Measurements from ENCODE around the gene FIBIN.

DNA sequence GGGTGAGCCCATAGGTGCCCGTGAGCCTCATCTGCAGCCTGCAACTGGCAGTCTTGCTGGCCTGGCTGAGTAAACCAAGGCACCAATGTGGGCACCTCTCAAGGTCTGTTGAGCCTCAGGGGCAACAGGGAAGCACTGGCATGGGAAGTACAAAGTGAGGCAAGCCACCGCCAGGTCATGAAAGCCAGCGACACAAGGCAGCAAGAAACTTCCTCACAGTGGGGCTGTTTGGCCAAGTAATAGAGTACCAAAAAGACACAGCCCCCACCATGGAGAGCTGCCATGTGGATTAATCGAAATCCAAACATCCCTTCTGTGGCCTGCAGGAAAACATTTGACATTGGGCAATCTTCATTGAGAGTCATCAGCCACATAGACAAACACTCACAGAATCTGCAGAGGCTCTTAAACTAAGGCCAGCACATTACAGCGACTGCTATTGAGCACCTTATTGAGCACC, 43.6 kb upstream of the FIBIN start:
- TF ChIP-seq, protein P1, sequence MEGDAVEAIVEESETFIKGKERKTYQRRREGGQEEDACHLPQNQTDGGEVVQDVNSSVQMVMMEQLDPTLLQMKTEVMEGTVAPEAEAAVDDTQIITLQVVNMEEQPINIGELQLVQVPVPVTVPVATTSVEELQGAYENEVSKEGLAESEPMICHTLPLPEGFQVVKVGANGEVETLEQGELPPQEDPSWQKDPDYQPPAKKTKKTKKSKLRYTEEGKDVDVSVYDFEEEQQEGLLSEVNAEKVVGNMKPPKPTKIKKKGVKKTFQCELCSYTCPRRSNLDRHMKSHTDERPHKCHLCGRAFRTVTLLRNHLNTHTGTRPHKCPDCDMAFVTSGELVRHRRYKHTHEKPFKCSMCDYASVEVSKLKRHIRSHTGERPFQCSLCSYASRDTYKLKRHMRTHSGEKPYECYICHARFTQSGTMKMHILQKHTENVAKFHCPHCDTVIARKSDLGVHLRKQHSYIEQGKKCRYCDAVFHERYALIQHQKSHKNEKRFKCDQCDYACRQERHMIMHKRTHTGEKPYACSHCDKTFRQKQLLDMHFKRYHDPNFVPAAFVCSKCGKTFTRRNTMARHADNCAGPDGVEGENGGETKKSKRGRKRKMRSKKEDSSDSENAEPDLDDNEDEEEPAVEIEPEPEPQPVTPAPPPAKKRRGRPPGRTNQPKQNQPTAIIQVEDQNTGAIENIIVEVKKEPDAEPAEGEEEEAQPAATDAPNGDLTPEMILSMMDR (conservative IDR thresholded peaks at IDR 0.05; ENCODE audit: low read depth in 2 of 2) = no peak
- TF ChIP-seq, protein P2, sequence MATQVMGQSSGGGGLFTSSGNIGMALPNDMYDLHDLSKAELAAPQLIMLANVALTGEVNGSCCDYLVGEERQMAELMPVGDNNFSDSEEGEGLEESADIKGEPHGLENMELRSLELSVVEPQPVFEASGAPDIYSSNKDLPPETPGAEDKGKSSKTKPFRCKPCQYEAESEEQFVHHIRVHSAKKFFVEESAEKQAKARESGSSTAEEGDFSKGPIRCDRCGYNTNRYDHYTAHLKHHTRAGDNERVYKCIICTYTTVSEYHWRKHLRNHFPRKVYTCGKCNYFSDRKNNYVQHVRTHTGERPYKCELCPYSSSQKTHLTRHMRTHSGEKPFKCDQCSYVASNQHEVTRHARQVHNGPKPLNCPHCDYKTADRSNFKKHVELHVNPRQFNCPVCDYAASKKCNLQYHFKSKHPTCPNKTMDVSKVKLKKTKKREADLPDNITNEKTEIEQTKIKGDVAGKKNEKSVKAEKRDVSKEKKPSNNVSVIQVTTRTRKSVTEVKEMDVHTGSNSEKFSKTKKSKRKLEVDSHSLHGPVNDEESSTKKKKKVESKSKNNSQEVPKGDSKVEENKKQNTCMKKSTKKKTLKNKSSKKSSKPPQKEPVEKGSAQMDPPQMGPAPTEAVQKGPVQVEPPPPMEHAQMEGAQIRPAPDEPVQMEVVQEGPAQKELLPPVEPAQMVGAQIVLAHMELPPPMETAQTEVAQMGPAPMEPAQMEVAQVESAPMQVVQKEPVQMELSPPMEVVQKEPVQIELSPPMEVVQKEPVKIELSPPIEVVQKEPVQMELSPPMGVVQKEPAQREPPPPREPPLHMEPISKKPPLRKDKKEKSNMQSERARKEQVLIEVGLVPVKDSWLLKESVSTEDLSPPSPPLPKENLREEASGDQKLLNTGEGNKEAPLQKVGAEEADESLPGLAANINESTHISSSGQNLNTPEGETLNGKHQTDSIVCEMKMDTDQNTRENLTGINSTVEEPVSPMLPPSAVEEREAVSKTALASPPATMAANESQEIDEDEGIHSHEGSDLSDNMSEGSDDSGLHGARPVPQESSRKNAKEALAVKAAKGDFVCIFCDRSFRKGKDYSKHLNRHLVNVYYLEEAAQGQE (IDR thresholded peaks at IDR 0.05; ENCODE audit: unreplicated experiment) = no peak
- TF ChIP-seq EZH2 (IDR thresholded peaks at IDR 0.05; ENCODE audit: low read depth, unreplicated experiment) (no peak), POLR2AphosphoS5 (IDR thresholded peaks at IDR 0.05; ENCODE audit: low read depth) (no peak), STAT1 (IDR thresholded peaks at IDR 0.05; ENCODE audit: unreplicated experiment) (no peak), EZH2phosphoT487 (IDR thresholded peaks at IDR 0.05; ENCODE audit: unreplicated experiment) (no peak), NANOG (IDR thresholded peaks at IDR 0.05; ENCODE audit: borderline replicate concordance) (no peak), CREB1 (CRISPR knock-in tag; IDR thresholded peaks at IDR 0.05; ENCODE audit: low read depth) (no peak), JUNB (IDR thresholded peaks at IDR 0.05; ENCODE audit: unreplicated experiment) (no peak), ZNF331 (CRISPR knock-in tag; IDR thresholded peaks at IDR 0.05; ENCODE audit: low read depth) (no peak), ZNF114 (CRISPR knock-in tag; IDR thresholded peaks at IDR 0.05) (no peak)
- TF ChIP-seq, protein P3, sequence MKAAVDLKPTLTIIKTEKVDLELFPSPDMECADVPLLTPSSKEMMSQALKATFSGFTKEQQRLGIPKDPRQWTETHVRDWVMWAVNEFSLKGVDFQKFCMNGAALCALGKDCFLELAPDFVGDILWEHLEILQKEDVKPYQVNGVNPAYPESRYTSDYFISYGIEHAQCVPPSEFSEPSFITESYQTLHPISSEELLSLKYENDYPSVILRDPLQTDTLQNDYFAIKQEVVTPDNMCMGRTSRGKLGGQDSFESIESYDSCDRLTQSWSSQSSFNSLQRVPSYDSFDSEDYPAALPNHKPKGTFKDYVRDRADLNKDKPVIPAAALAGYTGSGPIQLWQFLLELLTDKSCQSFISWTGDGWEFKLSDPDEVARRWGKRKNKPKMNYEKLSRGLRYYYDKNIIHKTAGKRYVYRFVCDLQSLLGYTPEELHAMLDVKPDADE (IDR thresholded peaks at IDR 0.05) = no peak
